Measurements from ENCODE around the gene OR10K1. TPM values are rescaled to one million over a fixed set of nuclear protein-coding genes. Genes with fewer than 3 reads are reported as not detected.

The OR10K1 gene
- total RNA-seq, 1 experiment from 2014 or later = not detected

- Histone ChIP-seq H3K79me2 (ENCODE audit: insufficient read depth, low read length) (no peaks in the 10 kb centered on the region), H3K56ac (ENCODE audit: insufficient read length, low read depth, low read length) (no peak overlapping the region), H2BK120ac (ENCODE audit: low read depth, low read length, poor library complexity, severe bottlenecking) (no peak overlapping the region), H3K4me1 (ENCODE audit: insufficient read depth, low read length) (no peaks in the 10 kb centered on the region), H2AFZ (ENCODE audit: low read length) (no peak overlapping the region), H3K27ac (ENCODE audit: insufficient read length, low read depth, low read length) (no peak overlapping the region), H3K9ac (ENCODE audit: extremely low read depth, insufficient read length, low read length) (no peak overlapping the region), H4K5ac (ENCODE audit: insufficient read length, low read depth, low read length) (no peak overlapping the region), H2BK15ac (ENCODE audit: low read depth, low read length) (no peak overlapping the region), H3T11ph (ENCODE audit: low read length) (no peak overlapping the region), H4K8ac (replicated peaks; ENCODE audit: insufficient read length, low read depth, low read length) (no peak overlapping the region), H3K79me1 (ENCODE audit: insufficient read depth, low read depth, low read length, poor library complexity, severe bottlenecking) (no peaks in the 10 kb centered on the region), H3K27me3 (ENCODE audit: insufficient read depth, low read length) (no peaks in the 10 kb centered on the region), H2AK5ac (ENCODE audit: insufficient read length, low read length) (no peak overlapping the region), H3K14ac (ENCODE audit: insufficient read depth, low read length) (no peak overlapping the region), H4K91ac (ENCODE audit: insufficient read length, low read depth, low read length) (no peak overlapping the region), H2BK20ac (ENCODE audit: low read depth, low read length, poor library complexity, severe bottlenecking) (no peak overlapping the region), H3K23ac (ENCODE audit: insufficient read length, low read depth, low read length) (no peak overlapping the region), H4K20me1 (ENCODE audit: control insufficient read depth, insufficient read depth, insufficient read length) (no peaks in the 10 kb centered on the region), H3K18ac (ENCODE audit: insufficient read length, low read depth, low read length) (no peak overlapping the region), H3K4ac (ENCODE audit: low read depth, low read length) (no peak overlapping the region), H2BK5ac (ENCODE audit: insufficient read length, low read length) (no peak overlapping the region), H3K23me2 (ENCODE audit: insufficient read length, low read depth, low read length, poor library complexity, severe bottlenecking) (no peaks in the 10 kb centered on the region), H3K4me2 (ENCODE audit: insufficient read depth, insufficient read length, low read length) (no peak overlapping the region), H2BK12ac (ENCODE audit: insufficient read length, low read depth, low read length) (no peak overlapping the region), H3K9me3 (ENCODE audit: control insufficient read depth, low read depth, low read length) (no peaks in the 10 kb centered on the region)
- Mint-ChIP-seq H3K9me3 (no peaks in the 10 kb centered on the region; a peak in 1 of 5 replicates), H3K27ac (no peak overlapping the region; a peak in 1 of 7 replicates), H3K4me3 (no peak overlapping the region), H3K4me1 (no peaks in the 10 kb centered on the region), H3K36me3 (ENCODE audit: insufficient read depth in 1 of 3, low read depth in 3 of 3) (no peaks in the 10 kb centered on the region), H3K27me3 (ENCODE audit: low read depth) (no peaks in the 10 kb centered on the region)
- WGBS (ENCODE audit: extremely low coverage, insufficient read length, low lambda C conversion rate) = no CpG with 5 or more reads among the region's 4 CpGs
- no peak for DNase-seq
- no peak for TF ChIP-seq CTCF (conservative IDR thresholded peaks at IDR 0.05)
Observed at GRCh38 chr1:158445376-158445775, 16.3 kb upstream of the OR10K1 start.

All from H9 (cell line).